Loucy (cell line): ENCODE data around the gene ATRAID.

ENCODE experiments used
- H2AFZ ChIP-seq: fragments of 200-600 bp; sonication (generic); 2 replicates; pipeline ENCODE4 v1.6.0; 2016; ENCODE audit warnings: antibody characterized with exemption, mild to moderate bottlenecking, low read length, moderate library complexity
- H3F3A ChIP-seq: fragments of 200-600 bp; 2 replicates; pipeline ENCODE4 v1.6.0; 2016; ENCODE audit warnings: antibody characterized with exemption, low read depth, mild to moderate bottlenecking
- H3K27me3 ChIP-seq: fragments of 200-600 bp; sonication (generic); 2 replicates; pipeline ENCODE4 v1.6.1; 2014; ENCODE audit warnings: low read length, mild to moderate bottlenecking; ENCODE audit not compliant: insufficient read depth, poor library complexity, severe bottlenecking
- H3K36me3 ChIP-seq: fragments of 200-600 bp; sonication (generic); 2 replicates; pipeline ENCODE4 v1.6.1; 2016; ENCODE audit warnings: low read length; ENCODE audit not compliant: insufficient read depth
- H3K4me1 ChIP-seq: fragments of 200-600 bp; sonication (generic); 2 replicates; pipeline ENCODE4 v1.5.1; 2014; ENCODE audit warnings: low read length, mild to moderate bottlenecking; ENCODE audit not compliant: insufficient read depth, poor library complexity, severe bottlenecking
- H3K4me2 ChIP-seq: fragments of 200-600 bp; sonication (generic); 2 replicates; pipeline ENCODE4 v1.6.0; 2014; ENCODE audit warnings: antibody characterized with exemption, low read length, low read depth, mild to moderate bottlenecking; ENCODE audit not compliant: poor library complexity, severe bottlenecking
- H3K4me3 ChIP-seq: fragments of 200-600 bp; sonication (generic); 2 replicates; pipeline ENCODE4 v1.5.1; 2014; ENCODE audit warnings: low read length, mild to moderate bottlenecking, mixed read lengths; ENCODE audit not compliant: poor library complexity, severe bottlenecking
- H3K79me2 ChIP-seq: fragments of 200-600 bp; sonication (generic); 2 replicates; pipeline ENCODE4 v1.6.1; 2014; ENCODE audit warnings: low read length; ENCODE audit not compliant: insufficient read depth
- H3K9ac ChIP-seq: fragments of 200-600 bp; sonication (generic); 2 replicates; pipeline ENCODE4 v1.6.0; 2014; ENCODE audit warnings: mild to moderate bottlenecking, low read depth, low read length, moderate library complexity; ENCODE audit not compliant: poor library complexity, severe bottlenecking
- H3K9me2 ChIP-seq: fragments of 200-600 bp; sonication (generic); replicated peaks from 2 replicates; pipeline ENCODE4 v1.6.1; 2016; ENCODE audit warnings: low read depth, low read length, mixed read lengths
- H3K9me3 ChIP-seq: fragments of 200-600 bp; sonication (generic); 2 replicates; pipeline ENCODE4 v1.6.1; 2014; ENCODE audit warnings: mild to moderate bottlenecking, antibody characterized with exemption, low read length, low read depth; ENCODE audit not compliant: insufficient read depth
- H4K20me1 ChIP-seq: fragments of 200-600 bp; sonication (generic); 2 replicates; pipeline ENCODE4 v1.6.0; 2014; ENCODE audit warnings: antibody characterized with exemption, low read length, mild to moderate bottlenecking; ENCODE audit not compliant: insufficient read depth, poor library complexity, severe bottlenecking
- CTCF ChIP-seq: fragments of 200-600 bp; sonication (generic); conservative IDR thresholded peaks from 2 replicates; pipeline ENCODE4 v1.5.1; 2014; ENCODE audit warnings: mild to moderate bottlenecking, antibody characterized with exemption, low read length
- EZH2phosphoT487 ChIP-seq: fragments of 200-600 bp; IDR thresholded peaks from 2 replicates; pipeline ENCODE4 v1.6.1; 2018; ENCODE audit warnings: antibody characterized with exemption, mild to moderate bottlenecking, moderate library complexity, borderline replicate concordance

ATRAID gene

GRCh38 chr2:27242614-27242951 lies 30.7 kb downstream of the ATRAID start:
- Histone ChIP-seq H3K9me3 (no peaks in the 10 kb centered on the region), H3K9me2 (no peaks in the 10 kb centered on the region), H3K27me3 (no peaks in the 10 kb centered on the region), H3F3A (no peaks in the 10 kb centered on the region), H3K36me3 (peaks cover 71% of the 10 kb centered on the region; the same call in 1 of the 2 replicates), H3K79me2 (no peaks in the 10 kb centered on the region), H3K4me2 (no peak overlapping the region), H4K20me1 (no peaks in the 10 kb centered on the region), H3K4me1 (peaks cover 8% of the 10 kb centered on the region), H2AFZ (no peak overlapping the region), H3K4me3 (no peak overlapping the region), H3K9ac (no peak overlapping the region)
- TF ChIP-seq EZH2phosphoT487 (no peak), CTCF (no peak)

- H3K4me3 ChIP-seq: no peak overlapping the region
- H3K4me2 ChIP-seq: no peak overlapping the region
- H3K4me1 ChIP-seq: peaks cover 8% of the 10 kb centered on the region
- no peak overlapping the region for H2AFZ ChIP-seq
- no peaks in the 10 kb centered on the region for H3K9me2 ChIP-seq
- no peak for TF ChIP-seq EZH2phosphoT487
- TF ChIP-seq CTCF: no peak
- no peaks in the 10 kb centered on the region for H3F3A ChIP-seq
- H4K20me1 ChIP-seq: no peaks in the 10 kb centered on the region
- H3K36me3 ChIP-seq: peaks cover 61% of the 10 kb centered on the region; the same call in 1 of the 2 replicates
- H3K9ac ChIP-seq: no peak overlapping the region
- no peaks in the 10 kb centered on the region for H3K79me2 ChIP-seq
- H3K9me3 ChIP-seq: no peaks in the 10 kb centered on the region
- H3K27me3 ChIP-seq: no peaks in the 10 kb centered on the region
Observed at GRCh38 chr2:27243391-27244130, 31.7 kb downstream of the ATRAID start.

GRCh38 chr2:27245116-27245515 lies 33.3 kb downstream of the ATRAID start:
- H3K4me3 ChIP-seq: no peak overlapping the region
- no peak overlapping the region for H2AFZ ChIP-seq
- no peak overlapping the region for H3K4me2 ChIP-seq
- TF ChIP-seq EZH2phosphoT487: no peak
- TF ChIP-seq CTCF: no peak
- H3K27me3 ChIP-seq: no peaks in the 10 kb centered on the region
- no peaks in the 10 kb centered on the region for H3K9me3 ChIP-seq
- H4K20me1 ChIP-seq: no peaks in the 10 kb centered on the region
- no peaks in the 10 kb centered on the region for H3K79me2 ChIP-seq
- H3K36me3 ChIP-seq: peaks cover 46% of the 10 kb centered on the region; the same call in 1 of the 2 replicates
- H3K9ac ChIP-seq: no peak overlapping the region
- H3K4me1 ChIP-seq: peaks cover 8% of the 10 kb centered on the region
- no peaks in the 10 kb centered on the region for H3K9me2 ChIP-seq
- H3F3A ChIP-seq: no peaks in the 10 kb centered on the region
